SU-DHL-6 (cell line): ENCODE results near the gene ZC3H12C.

ENCODE experiments used
- EZH2phosphoT487 ChIP-seq: fragments of 200-600 bp; sonication (generic), shearing (Covaris generic); conservative IDR thresholded peaks from 2 replicates; pipeline ENCODE4 v1.6.1; 2018; ENCODE audit warnings: mild to moderate bottlenecking, antibody characterized with exemption, low read length, moderate library complexity, mixed read lengths
- TF ChIP-seq, protein P1 (sequence below): fragments of 200-600 bp; sonication (generic); IDR thresholded peaks from one replicate; pipeline ENCODE4 v1.5.1; 2017; ENCODE audit warnings: antibody characterized with exemption, mild to moderate bottlenecking, low read length, moderate library complexity; ENCODE audit not compliant: insufficient read depth, poor library complexity, severe bottlenecking

DNA sequence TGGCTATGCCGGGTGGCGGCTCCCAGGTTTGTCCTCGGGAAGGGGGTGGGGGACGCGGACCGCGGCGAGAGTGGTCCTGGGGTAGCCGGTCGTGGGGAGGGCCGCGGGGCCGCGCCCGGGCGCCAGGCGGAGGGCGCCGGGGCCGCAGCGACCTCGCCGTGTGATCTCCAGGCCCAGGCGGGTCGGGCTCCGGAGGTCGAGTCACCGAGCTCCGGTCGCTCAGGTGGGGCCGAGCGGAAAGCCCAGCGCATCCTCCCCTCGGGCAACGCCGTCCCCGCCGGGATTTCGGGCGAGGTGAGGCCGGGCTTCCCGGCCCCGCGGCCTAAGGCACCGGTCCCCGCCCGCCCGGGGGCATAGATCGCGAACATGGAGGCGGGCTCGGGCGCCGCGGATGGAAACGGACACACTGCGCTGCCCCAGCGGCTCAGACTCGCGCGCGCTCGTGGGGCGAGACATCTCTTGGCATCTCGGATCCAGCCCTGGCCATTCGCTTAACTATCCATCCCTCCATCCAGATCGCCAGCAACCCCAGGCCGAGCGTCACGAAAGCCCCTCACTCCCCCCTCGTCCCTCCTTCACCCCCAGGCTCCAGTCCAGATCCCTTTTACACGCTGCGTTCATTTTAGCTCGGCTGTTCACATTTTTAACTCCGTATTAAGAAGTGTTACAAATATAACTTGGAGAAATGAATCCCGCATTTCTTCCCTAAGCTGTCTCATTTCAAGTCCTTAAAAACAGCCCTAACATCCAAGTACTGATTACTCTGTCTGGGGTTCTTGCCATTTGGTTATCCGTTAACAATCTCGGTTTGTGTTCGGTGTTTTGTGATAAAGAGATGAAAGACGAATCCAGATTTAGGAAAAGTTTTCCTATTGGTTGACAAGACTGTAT is 460 bp downstream of the ZC3H12C start:
- TF ChIP-seq, protein P1, sequence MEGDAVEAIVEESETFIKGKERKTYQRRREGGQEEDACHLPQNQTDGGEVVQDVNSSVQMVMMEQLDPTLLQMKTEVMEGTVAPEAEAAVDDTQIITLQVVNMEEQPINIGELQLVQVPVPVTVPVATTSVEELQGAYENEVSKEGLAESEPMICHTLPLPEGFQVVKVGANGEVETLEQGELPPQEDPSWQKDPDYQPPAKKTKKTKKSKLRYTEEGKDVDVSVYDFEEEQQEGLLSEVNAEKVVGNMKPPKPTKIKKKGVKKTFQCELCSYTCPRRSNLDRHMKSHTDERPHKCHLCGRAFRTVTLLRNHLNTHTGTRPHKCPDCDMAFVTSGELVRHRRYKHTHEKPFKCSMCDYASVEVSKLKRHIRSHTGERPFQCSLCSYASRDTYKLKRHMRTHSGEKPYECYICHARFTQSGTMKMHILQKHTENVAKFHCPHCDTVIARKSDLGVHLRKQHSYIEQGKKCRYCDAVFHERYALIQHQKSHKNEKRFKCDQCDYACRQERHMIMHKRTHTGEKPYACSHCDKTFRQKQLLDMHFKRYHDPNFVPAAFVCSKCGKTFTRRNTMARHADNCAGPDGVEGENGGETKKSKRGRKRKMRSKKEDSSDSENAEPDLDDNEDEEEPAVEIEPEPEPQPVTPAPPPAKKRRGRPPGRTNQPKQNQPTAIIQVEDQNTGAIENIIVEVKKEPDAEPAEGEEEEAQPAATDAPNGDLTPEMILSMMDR = no peak
- no peak for TF ChIP-seq EZH2phosphoT487
